GM23338 (cell line): Measurements from ENCODE around the gene NGEF. TPM values are rescaled to one million over a fixed set of nuclear protein-coding genes. Genes with fewer than 3 reads are reported as not detected.

Experiments
- ATAC-seq: fragments of 200-7000 bp; cut with Tn5 transposase; 3 replicates; pipeline ENCODE4 v1.9.1; 2020
- DNase-seq: peaks from one replicate; pipeline ENCODE4 v3.0.0-alpha.2; 2015; ENCODE audit warnings: low spot score
- H2AFZ ChIP-seq: fragments of 200-600 bp; sonication (generic); 2 replicates; pipeline ENCODE4 v1.8.0; 2016; ENCODE audit warnings: antibody characterized with exemption, mild to moderate bottlenecking, moderate library complexity
- H3F3A ChIP-seq: fragments of 200-600 bp; sonication (generic); replicated peaks from 2 replicates; pipeline ENCODE4 v1.8.0; 2017; ENCODE audit warnings: antibody characterized with exemption, mixed run types, low read depth
- H3K27ac ChIP-seq: fragments of 200-600 bp; sonication (generic); 2 replicates; pipeline ENCODE4 v1.6.1; 2016; ENCODE audit warnings: low read depth
- H3K27me3 ChIP-seq: fragments of 200-600 bp; sonication (generic); 2 replicates; pipeline ENCODE4 v1.8.0; 2016; ENCODE audit warnings: mild to moderate bottlenecking, mixed run types, moderate library complexity; ENCODE audit not compliant: insufficient read depth
- H3K36me3 ChIP-seq: fragments of 200-600 bp; sonication (generic); 2 replicates; pipeline ENCODE4 v1.8.0; 2016; ENCODE audit warnings: mild to moderate bottlenecking; ENCODE audit not compliant: insufficient read depth
- H3K4me1 ChIP-seq: fragments of 200-600 bp; sonication (generic); 2 replicates; pipeline ENCODE4 v1.8.0; 2016; ENCODE audit warnings: mild to moderate bottlenecking, moderate library complexity; ENCODE audit not compliant: insufficient read depth
- H3K4me2 ChIP-seq: fragments of 200-600 bp; sonication (generic); 2 replicates; pipeline ENCODE4 v1.7.1; 2017; ENCODE audit warnings: mixed run types
- H3K4me3 ChIP-seq: fragments of 200-600 bp; sonication (generic); 2 replicates; pipeline ENCODE4 v1.6.1; 2016; ENCODE audit warnings: mixed run types
- H3K79me2 ChIP-seq: fragments of 200-600 bp; sonication (generic); replicated peaks from 2 replicates; pipeline ENCODE4 v1.8.0; 2017; ENCODE audit warnings: mild to moderate bottlenecking; ENCODE audit not compliant: insufficient read depth
- H3K9me2 ChIP-seq: fragments of 200-600 bp; sonication (generic); 2 replicates; pipeline ENCODE4 v1.8.0; 2017; ENCODE audit not compliant: insufficient read depth
- H4K20me1 ChIP-seq: fragments of 200-600 bp; sonication (generic); replicated peaks from 2 replicates; pipeline ENCODE4 v1.8.0; 2017; ENCODE audit warnings: mild to moderate bottlenecking; ENCODE audit not compliant: insufficient read depth
- H3K27ac Mint-ChIP-seq: 2 replicates; pipeline ENCODE4 v1.8.0; 2020; ENCODE audit warnings: inconsistent platforms, mild to moderate bottlenecking, moderate library complexity, mixed read lengths
- H3K27me3 Mint-ChIP-seq: 3 replicates; pipeline ENCODE4 v1.8.0; 2022; ENCODE audit warnings: low read depth, mild to moderate bottlenecking, moderate library complexity, mixed read lengths, inconsistent platforms; ENCODE audit not compliant: insufficient read depth, poor library complexity
- H3K36me3 Mint-ChIP-seq: 3 replicates; pipeline ENCODE4 v1.8.0; 2021; ENCODE audit warnings: low read depth, mild to moderate bottlenecking, inconsistent platforms, moderate library complexity, mixed read lengths
- H3K4me1 Mint-ChIP-seq: 3 replicates; pipeline ENCODE4 v1.8.0; 2020; ENCODE audit warnings: mild to moderate bottlenecking, inconsistent platforms, mixed read lengths
- H3K4me3 Mint-ChIP-seq: 3 replicates; pipeline ENCODE4 v1.8.0; 2021; ENCODE audit warnings: moderate library complexity, mild to moderate bottlenecking, inconsistent platforms, mixed read lengths
- H3K9me3 Mint-ChIP-seq: 3 replicates; pipeline ENCODE4 v1.8.0; 2020; ENCODE audit warnings: moderate library complexity, mild to moderate bottlenecking, inconsistent platforms, mixed read lengths
- CREB1 ChIP-seq: fragments of 250-450 bp; sonication (Bioruptor Pico); IDR thresholded peaks from 2 replicates; pipeline ENCODE4 v1.5.0; 2020; ENCODE audit warnings: low read depth, mild to moderate bottlenecking, moderate library complexity
- CTCF ChIP-seq, 2 experiments: fragments of 200-600 bp in 1 of 2; sonication (generic) in 1 of 2; conservative IDR thresholded peaks; 2 replicates each; pipeline versions ENCODE4 v1.5.1 to v1.6.1; 2016 to 2017; ENCODE audit warnings: antibody characterized with exemption in 2 of 2, low read depth in 2 of 2, mild to moderate bottlenecking in 2 of 2, moderate library complexity in 1 of 2
- EZH2 ChIP-seq: fragments of 200-600 bp; sonication (generic); IDR thresholded peaks from one replicate; pipeline ENCODE4 v1.8.0; 2017; ENCODE audit warnings: antibody characterized with exemption, mild to moderate bottlenecking, low read depth; ENCODE audit not compliant: unreplicated experiment
- EZH2phosphoT487 ChIP-seq: fragments of 200-600 bp; sonication (generic); IDR thresholded peaks from one replicate; pipeline ENCODE4 v1.8.1; 2018; ENCODE audit warnings: antibody characterized with exemption; ENCODE audit not compliant: unreplicated experiment
- JUNB ChIP-seq: IDR thresholded peaks from one replicate; pipeline ENCODE4 v1.6.1; 2016; ENCODE audit warnings: antibody characterized with exemption; ENCODE audit not compliant: unreplicated experiment
- NANOG ChIP-seq: IDR thresholded peaks from 2 replicates; pipeline ENCODE4 v1.6.1; 2016; ENCODE audit warnings: antibody characterized with exemption, borderline replicate concordance
- POLR2AphosphoS5 ChIP-seq: IDR thresholded peaks from 2 replicates; pipeline ENCODE4 v1.6.1; 2016; ENCODE audit warnings: antibody characterized with exemption, low read depth
- STAT1 ChIP-seq: IDR thresholded peaks from one replicate; pipeline ENCODE4 v1.6.1; 2016; ENCODE audit warnings: antibody characterized with exemption; ENCODE audit not compliant: unreplicated experiment
- ZNF114 ChIP-seq: fragments of 250-450 bp; sonication (Bioruptor Pico); IDR thresholded peaks from 2 replicates; pipeline ENCODE4 v1.5.0; 2020; ENCODE audit warnings: mild to moderate bottlenecking, moderate library complexity
- ZNF331 ChIP-seq: fragments of 250-450 bp; sonication (Bioruptor Pico); IDR thresholded peaks from 2 replicates; pipeline ENCODE4 v1.5.0; 2020; ENCODE audit warnings: low read depth, mild to moderate bottlenecking, moderate library complexity
- ZNF462 ChIP-seq: fragments of 250-450 bp; sonication (Bioruptor Pico); IDR thresholded peaks from 2 replicates; pipeline ENCODE4 v1.5.0; 2020; ENCODE audit warnings: mild to moderate bottlenecking, moderate library complexity
- polyA plus RNA-seq: library from polyadenylated mRNA; unstranded; fragments of >200 nt; fragmentation: Nextera tagmentation; extraction: Ambion mirVana; gene quantifications from 2 replicates; pipeline ENCODE4 v1.2.1, GENCODE V29; 2016
- total RNA-seq: library from RNA; depleted of rRNA; stranded (reverse); fragments of >200 nt; shearing (Covaris generic); gene quantifications from 2 replicates; pipeline ENCODE4 v1.2.3, GENCODE V29; 2014
- TF ChIP-seq, protein P1 (sequence below): IDR thresholded peaks from 2 replicates; pipeline ENCODE4 v1.6.1; 2016; ENCODE audit warnings: antibody characterized with exemption
- TF ChIP-seq, protein P2 (sequence below): IDR thresholded peaks from one replicate; pipeline ENCODE4 v1.6.1; 2018; ENCODE audit warnings: antibody characterized with exemption; ENCODE audit not compliant: unreplicated experiment

NGEF gene
- total and polyA plus RNA-seq, 2 experiments from 2014 or later = 1.8 to 5.4 TPM

- no peak for TF ChIP-seq ZNF331 (CRISPR knock-in tag)
Measured at GRCh38 chr2:232854082-232854481, 159.0 kb downstream of the NGEF start (continued).

DNA sequence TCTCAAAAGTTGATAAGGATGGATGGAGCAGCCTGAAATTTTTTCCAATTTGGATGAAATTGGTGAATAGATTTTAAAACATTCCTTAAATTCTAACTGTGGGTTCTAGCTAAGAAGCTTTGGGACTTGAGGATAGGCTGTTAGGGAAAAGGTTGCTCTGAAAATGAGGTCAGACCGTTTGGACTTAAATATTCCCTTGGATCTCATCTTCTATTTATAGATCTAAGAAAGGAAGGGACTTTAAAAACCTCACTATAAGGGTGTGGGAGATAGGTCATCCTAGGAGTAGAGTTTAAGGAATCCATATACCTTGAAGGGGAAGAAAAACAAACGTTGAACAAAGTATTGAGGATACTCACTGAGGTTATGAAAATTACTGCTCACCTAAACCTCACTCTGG lies 160.4 kb downstream of the NGEF start:
- Histone ChIP-seq H3F3A (no peaks in the 10 kb centered on the region), H3K4me3 (no peak overlapping the region), H3K27me3 (no peaks in the 10 kb centered on the region), H3K79me2 (no peaks in the 10 kb centered on the region), H3K4me1 (no peaks in the 10 kb centered on the region), H3K36me3 (peaks cover 29% of the 10 kb centered on the region), H4K20me1 (no peaks in the 10 kb centered on the region; the same call in 1 of the 2 replicates), H3K27ac (no peak overlapping the region), H2AFZ (no peak overlapping the region), H3K9me2 (no peaks in the 10 kb centered on the region), H3K4me2 (no peak overlapping the region)
- Mint-ChIP-seq H3K36me3 (peaks cover 58% of the 10 kb centered on the region), H3K27ac (no peak overlapping the region), H3K9me3 (no peaks in the 10 kb centered on the region), H3K27me3 (peaks cover 7% of the 10 kb centered on the region), H3K4me3 (no peak overlapping the region), H3K4me1 (no peaks in the 10 kb centered on the region)
- no peak for DNase-seq
- ATAC-seq = no peak
- TF ChIP-seq ZNF331 (CRISPR knock-in tag) = no peak
- no peak for TF ChIP-seq NANOG
- TF ChIP-seq, protein P1, sequence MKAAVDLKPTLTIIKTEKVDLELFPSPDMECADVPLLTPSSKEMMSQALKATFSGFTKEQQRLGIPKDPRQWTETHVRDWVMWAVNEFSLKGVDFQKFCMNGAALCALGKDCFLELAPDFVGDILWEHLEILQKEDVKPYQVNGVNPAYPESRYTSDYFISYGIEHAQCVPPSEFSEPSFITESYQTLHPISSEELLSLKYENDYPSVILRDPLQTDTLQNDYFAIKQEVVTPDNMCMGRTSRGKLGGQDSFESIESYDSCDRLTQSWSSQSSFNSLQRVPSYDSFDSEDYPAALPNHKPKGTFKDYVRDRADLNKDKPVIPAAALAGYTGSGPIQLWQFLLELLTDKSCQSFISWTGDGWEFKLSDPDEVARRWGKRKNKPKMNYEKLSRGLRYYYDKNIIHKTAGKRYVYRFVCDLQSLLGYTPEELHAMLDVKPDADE = no peak
- TF ChIP-seq ZNF114 (CRISPR knock-in tag) = no peak
- no peak for TF ChIP-seq EZH2phosphoT487
- TF ChIP-seq, protein P2, sequence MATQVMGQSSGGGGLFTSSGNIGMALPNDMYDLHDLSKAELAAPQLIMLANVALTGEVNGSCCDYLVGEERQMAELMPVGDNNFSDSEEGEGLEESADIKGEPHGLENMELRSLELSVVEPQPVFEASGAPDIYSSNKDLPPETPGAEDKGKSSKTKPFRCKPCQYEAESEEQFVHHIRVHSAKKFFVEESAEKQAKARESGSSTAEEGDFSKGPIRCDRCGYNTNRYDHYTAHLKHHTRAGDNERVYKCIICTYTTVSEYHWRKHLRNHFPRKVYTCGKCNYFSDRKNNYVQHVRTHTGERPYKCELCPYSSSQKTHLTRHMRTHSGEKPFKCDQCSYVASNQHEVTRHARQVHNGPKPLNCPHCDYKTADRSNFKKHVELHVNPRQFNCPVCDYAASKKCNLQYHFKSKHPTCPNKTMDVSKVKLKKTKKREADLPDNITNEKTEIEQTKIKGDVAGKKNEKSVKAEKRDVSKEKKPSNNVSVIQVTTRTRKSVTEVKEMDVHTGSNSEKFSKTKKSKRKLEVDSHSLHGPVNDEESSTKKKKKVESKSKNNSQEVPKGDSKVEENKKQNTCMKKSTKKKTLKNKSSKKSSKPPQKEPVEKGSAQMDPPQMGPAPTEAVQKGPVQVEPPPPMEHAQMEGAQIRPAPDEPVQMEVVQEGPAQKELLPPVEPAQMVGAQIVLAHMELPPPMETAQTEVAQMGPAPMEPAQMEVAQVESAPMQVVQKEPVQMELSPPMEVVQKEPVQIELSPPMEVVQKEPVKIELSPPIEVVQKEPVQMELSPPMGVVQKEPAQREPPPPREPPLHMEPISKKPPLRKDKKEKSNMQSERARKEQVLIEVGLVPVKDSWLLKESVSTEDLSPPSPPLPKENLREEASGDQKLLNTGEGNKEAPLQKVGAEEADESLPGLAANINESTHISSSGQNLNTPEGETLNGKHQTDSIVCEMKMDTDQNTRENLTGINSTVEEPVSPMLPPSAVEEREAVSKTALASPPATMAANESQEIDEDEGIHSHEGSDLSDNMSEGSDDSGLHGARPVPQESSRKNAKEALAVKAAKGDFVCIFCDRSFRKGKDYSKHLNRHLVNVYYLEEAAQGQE = no peak
- TF ChIP-seq POLR2AphosphoS5 = no peak
- TF ChIP-seq ZNF462 (CRISPR knock-in tag) = no peak
- TF ChIP-seq CREB1 = no peak
- TF ChIP-seq EZH2 = no peak
- TF ChIP-seq JUNB = no peak
- no peak for TF ChIP-seq STAT1
- TF ChIP-seq CTCF (conservative IDR thresholded peaks at IDR 0.05; ENCODE audit: low read depth in 2 of 2) = no peak
